Trophoblast cell (in vitro differentiated cells and primary cell): ENCODE measurements around the gene DEK.

ENCODE experiments used
- DNase-seq, 2 donors: peaks; one replicate each; pipeline ENCODE4 v3.0.0-alpha.2; 2016
- H2AFZ ChIP-seq: 2 replicates; pipeline ENCODE4 v1.6.1; 2013; ENCODE audit warnings: low read length, moderate library complexity, mild to moderate bottlenecking; ENCODE audit not compliant: insufficient read depth, poor library complexity
- H2AK5ac ChIP-seq: 2 replicates; pipeline ENCODE4 v1.6.1; 2013; ENCODE audit warnings: mild to moderate bottlenecking, low read length
- H2BK120ac ChIP-seq: 2 replicates; pipeline ENCODE4 v1.6.1; 2013; ENCODE audit warnings: low read length, mild to moderate bottlenecking, moderate library complexity; ENCODE audit not compliant: insufficient read depth, poor library complexity
- H2BK12ac ChIP-seq: 2 replicates; pipeline ENCODE4 v1.6.1; 2013; ENCODE audit warnings: mild to moderate bottlenecking, low read length, moderate library complexity
- H2BK5ac ChIP-seq: 2 replicates; pipeline ENCODE4 v1.6.1; 2013; ENCODE audit warnings: low read length, low read depth, moderate library complexity, mild to moderate bottlenecking; ENCODE audit not compliant: poor library complexity
- H3K14ac ChIP-seq: 2 replicates; pipeline ENCODE4 v1.6.1; 2013; ENCODE audit warnings: mild to moderate bottlenecking, low read length
- H3K18ac ChIP-seq: 2 replicates; pipeline ENCODE4 v1.6.1; 2013; ENCODE audit warnings: mild to moderate bottlenecking, low read length
- H3K23ac ChIP-seq: 2 replicates; pipeline ENCODE4 v1.6.1; 2013; ENCODE audit warnings: low read length
- H3K27ac ChIP-seq: 2 replicates; pipeline ENCODE4 v1.5.1; 2013; ENCODE audit warnings: low read depth, mild to moderate bottlenecking, inconsistent platforms, low read length, moderate library complexity
- H3K27me3 ChIP-seq: 2 replicates; pipeline ENCODE4 v1.6.1; 2013; ENCODE audit warnings: inconsistent platforms, mild to moderate bottlenecking, low read length, moderate library complexity; ENCODE audit not compliant: insufficient read depth
- H3K36me3 ChIP-seq, 2 experiments: 1 replicate in 1 of 2; 2 replicates in 1 of 2; pipeline ENCODE4 v1.6.1; 2013; ENCODE audit warnings: low read length in 2 of 2, mild to moderate bottlenecking in 2 of 2, moderate library complexity in 1 of 2; ENCODE audit not compliant: insufficient read depth in 2 of 2, control insufficient read depth in 1 of 2
- H3K4ac ChIP-seq: 2 replicates; pipeline ENCODE4 v1.6.1; 2013; ENCODE audit warnings: low read depth, mild to moderate bottlenecking, low read length, moderate library complexity
- H3K4me1 ChIP-seq, 2 experiments: 1 replicate in 1 of 2; 2 replicates in 1 of 2; pipeline ENCODE4 v1.6.1; 2013; ENCODE audit warnings: low read length in 2 of 2, mild to moderate bottlenecking in 2 of 2, moderate library complexity in 1 of 2; ENCODE audit not compliant: insufficient read depth in 2 of 2, control insufficient read depth in 1 of 2
- H3K4me2 ChIP-seq: 2 replicates; pipeline ENCODE4 v1.6.1; 2013; ENCODE audit warnings: inconsistent platforms, mild to moderate bottlenecking, low read length, moderate library complexity
- H3K4me3 ChIP-seq: 2 replicates; pipeline ENCODE4 v1.5.1; 2013; ENCODE audit warnings: mild to moderate bottlenecking, low read depth, low read length, inconsistent platforms
- H3K79me1 ChIP-seq: one replicate; pipeline ENCODE4 v1.6.1; 2013; ENCODE audit warnings: low read length
- H3K79me2 ChIP-seq: 2 replicates; pipeline ENCODE4 v1.6.1; 2013; ENCODE audit warnings: low read length, mild to moderate bottlenecking; ENCODE audit not compliant: control insufficient read depth, insufficient read depth, poor library complexity
- H3K9ac ChIP-seq: 2 replicates; pipeline ENCODE4 v1.6.1; 2013; ENCODE audit warnings: mild to moderate bottlenecking, low read length
- H3K9me3 ChIP-seq: 2 replicates; pipeline ENCODE4 v1.6.1; 2013; ENCODE audit warnings: low read depth, mild to moderate bottlenecking, control low read depth, inconsistent platforms, low read length; ENCODE audit not compliant: insufficient read depth
- H4K12ac ChIP-seq: 2 replicates; pipeline ENCODE4 v1.6.1; 2013; ENCODE audit warnings: low read depth, mild to moderate bottlenecking, low read length, moderate library complexity
- H4K8ac ChIP-seq: 2 replicates; pipeline ENCODE4 v1.6.1; 2013; ENCODE audit warnings: low read depth, mild to moderate bottlenecking, low read length, moderate library complexity
- H4K91ac ChIP-seq: one replicate; pipeline ENCODE4 v1.6.1; 2013; ENCODE audit warnings: low read depth, mild to moderate bottlenecking, low read length, moderate library complexity
- WGBS: extraction: QIAGEN DNeasy Blood & Tissue Kit; methylation state at CpG from one replicate; pipeline ENCODE4 v1.1.7; 2013; ENCODE audit warnings: missing lambda C conversion rate; ENCODE audit not compliant: insufficient read length, insufficient coverage; ENCODE audit errors: extremely low coverage; 5-methylcytosine and 5-hydroxymethylcytosine counted together

The DEK gene

DNA sequence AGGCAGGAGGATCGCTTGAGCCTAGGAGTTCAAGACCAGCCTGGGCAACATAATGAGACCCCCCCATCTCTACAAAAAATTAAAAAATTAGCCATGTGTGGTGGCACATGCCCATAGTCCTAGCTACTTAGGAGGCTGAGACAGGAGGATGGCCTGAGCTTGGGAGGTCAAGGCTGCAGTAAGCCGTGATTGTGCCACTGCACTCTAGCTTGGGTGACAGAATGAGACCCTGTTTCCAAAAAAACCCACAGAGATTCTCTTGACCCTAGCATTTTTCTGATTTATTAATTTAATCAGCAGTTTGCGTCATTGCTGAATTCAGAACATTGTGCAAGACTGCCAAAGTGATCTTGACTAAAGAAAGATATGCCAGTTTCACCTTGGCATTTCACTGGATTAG lies 72.3 kb downstream of the DEK start:
- no peaks in the 10 kb centered on the region for H3K27me3 ChIP-seq
- no peak overlapping the region for H4K8ac ChIP-seq
- H3K79me1 ChIP-seq, result no peaks in the 10 kb centered on the region
- no peak overlapping the region for H3K4me2 ChIP-seq
- no peaks in the 10 kb centered on the region for H3K9me3 ChIP-seq
- H3K79me2 ChIP-seq, result no peaks in the 10 kb centered on the region
- no peak overlapping the region for H3K14ac ChIP-seq
- no peak overlapping the region for H3K4ac ChIP-seq
- H4K91ac ChIP-seq, result no peak overlapping the region
- H2BK12ac ChIP-seq, result no peak overlapping the region
- no peak for DNase-seq
- H3K4me1 ChIP-seq, result no peaks in the 10 kb centered on the region
- no peak overlapping the region for H3K23ac ChIP-seq
- no peak overlapping the region for H4K12ac ChIP-seq
- H3K27ac ChIP-seq, result no peak overlapping the region
- no peak overlapping the region for H2AK5ac ChIP-seq
- WGBS, result no CpG with 5 or more reads among the region's 3 CpGs
- no peak overlapping the region for H3K9ac ChIP-seq
- H2AFZ ChIP-seq, result no peak overlapping the region
- H3K36me3 ChIP-seq, result no peaks in the 10 kb centered on the region
- no peak overlapping the region for H3K18ac ChIP-seq
- H2BK120ac ChIP-seq, result no peak overlapping the region
- H2BK5ac ChIP-seq, result no peak overlapping the region
- no peak overlapping the region for H3K4me3 ChIP-seq

DNA sequence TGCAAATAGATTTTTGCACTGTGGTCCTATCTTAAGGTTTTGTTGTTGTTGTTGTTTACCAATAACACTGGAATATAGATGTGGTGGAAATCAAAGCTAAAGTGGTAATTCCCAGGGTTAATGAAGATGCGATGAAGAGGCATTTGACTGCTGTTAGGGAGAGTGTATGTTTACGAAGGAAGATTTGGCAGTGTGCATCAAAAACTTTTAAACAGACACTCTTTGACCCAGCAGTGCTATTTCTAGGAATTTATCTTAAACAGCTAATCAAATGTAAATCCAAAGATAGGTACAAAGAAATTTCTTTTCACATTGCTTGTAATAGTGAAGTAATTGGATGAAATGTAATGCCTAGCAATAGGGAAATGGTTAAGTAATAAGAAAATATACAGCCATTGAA lies 75.1 kb downstream of the DEK start:
- H2AFZ ChIP-seq, result no peak overlapping the region
- no peaks in the 10 kb centered on the region for H3K9me3 ChIP-seq
- no peak overlapping the region for H4K8ac ChIP-seq
- H3K36me3 ChIP-seq, result no peaks in the 10 kb centered on the region
- H2BK120ac ChIP-seq, result no peak overlapping the region
- H2BK12ac ChIP-seq, result no peak overlapping the region
- no peaks in the 10 kb centered on the region for H3K27me3 ChIP-seq
- H3K79me2 ChIP-seq, result no peaks in the 10 kb centered on the region
- no peak overlapping the region for H3K4me2 ChIP-seq
- H3K14ac ChIP-seq, result no peak overlapping the region
- H2AK5ac ChIP-seq, result no peak overlapping the region
- no peaks in the 10 kb centered on the region for H3K79me1 ChIP-seq
- no peak overlapping the region for H3K23ac ChIP-seq
- no peak overlapping the region for H3K27ac ChIP-seq
- no peak overlapping the region for H4K12ac ChIP-seq
- H3K18ac ChIP-seq, result no peak overlapping the region
- no peak overlapping the region for H3K4me3 ChIP-seq
- peaks cover 2 to 3% of the 10 kb centered on the region in 2 experiments for H3K4me1 ChIP-seq
- H2BK5ac ChIP-seq, result no peak overlapping the region
- H3K4ac ChIP-seq, result no peak overlapping the region
- DNase-seq, result no peak
- H3K9ac ChIP-seq, result no peak overlapping the region
- no peak overlapping the region for H4K91ac ChIP-seq
- no CpG with 5 or more reads among the region's 2 CpGs for WGBS

DNA sequence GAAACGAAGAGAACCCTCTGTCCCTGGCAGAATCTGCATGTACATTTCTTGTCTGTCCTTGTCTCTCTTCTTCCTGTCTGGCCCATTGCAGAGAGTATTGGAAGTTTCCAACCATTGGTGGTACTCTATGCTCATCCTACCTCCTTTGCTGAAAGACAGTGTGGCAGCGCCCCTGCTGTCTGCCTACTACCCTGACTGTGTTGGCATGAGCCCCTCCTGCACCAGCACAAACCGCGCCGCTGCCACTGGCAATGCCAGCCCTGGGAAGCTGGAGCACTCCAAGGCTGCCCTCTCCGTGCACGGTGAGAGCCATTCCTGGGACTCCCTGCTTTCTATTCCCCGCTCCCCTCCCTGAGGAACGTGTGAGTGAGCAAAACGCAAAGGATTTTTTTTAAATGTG lies 76.6 kb downstream of the DEK start:
- Histone ChIP-seq H3K4me3 (no peak overlapping the region), H3K14ac (no peak overlapping the region), H4K8ac (no peak overlapping the region), H3K9me3 (no peaks in the 10 kb centered on the region), H4K12ac (no peak overlapping the region), H3K18ac (no peak overlapping the region), H4K91ac (no peak overlapping the region), H2BK12ac (no peak overlapping the region), H3K4ac (no peak overlapping the region), H3K36me3 (no peaks in the 10 kb centered on the region), H3K23ac (no peak overlapping the region), H3K79me2 (no peaks in the 10 kb centered on the region), H2BK120ac (no peak overlapping the region), H2AK5ac (no peak overlapping the region), H3K27ac (no peak overlapping the region), H3K27me3 (no peaks in the 10 kb centered on the region), H3K4me2 (no peak overlapping the region), H3K4me1 (peaks cover 2 to 3% of the 10 kb centered on the region in 2 experiments), H3K79me1 (no peaks in the 10 kb centered on the region), H3K9ac (no peak overlapping the region), H2BK5ac (no peak overlapping the region), H2AFZ (no peak overlapping the region)
- no peak for DNase-seq
- no CpG with 5 or more reads among the region's 10 CpGs for WGBS

DNA sequence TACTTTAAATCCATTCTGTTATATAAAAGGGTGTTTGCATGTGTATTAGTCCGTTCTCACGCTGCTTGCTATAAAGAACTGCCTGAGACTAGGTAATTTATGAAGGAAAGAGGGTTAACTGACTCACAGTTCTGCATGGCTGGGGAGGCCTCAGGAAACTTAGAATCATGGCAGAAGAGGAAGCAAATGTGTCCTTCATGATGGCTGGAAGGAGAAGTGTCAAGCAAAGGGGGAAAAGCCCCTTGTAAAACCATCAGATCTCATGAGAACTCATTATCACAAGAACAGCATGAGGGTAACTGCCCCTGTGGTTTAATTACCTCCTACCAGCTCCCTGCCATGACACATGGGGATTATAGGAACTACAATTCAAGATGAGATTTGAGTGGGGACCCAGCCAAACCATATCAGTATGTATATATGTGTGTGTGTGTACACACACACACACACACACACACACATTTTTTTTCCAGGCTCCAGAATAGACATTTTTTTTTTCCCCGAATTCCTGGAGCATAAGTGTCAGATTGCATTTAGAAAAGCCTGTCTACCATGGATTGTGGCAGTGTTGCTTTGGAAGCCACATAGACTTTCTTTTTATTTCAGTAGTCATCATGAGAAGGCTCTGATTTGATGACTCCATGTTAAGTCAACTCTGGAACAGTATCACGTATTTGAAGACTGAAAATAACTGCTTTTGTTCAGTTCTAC lies 77.6 kb downstream of the DEK start:
- no peaks in the 10 kb centered on the region for H3K79me2 ChIP-seq
- no peak overlapping the region for H3K14ac ChIP-seq
- no CpG with 5 or more reads among the region's 4 CpGs for WGBS
- DNase-seq, result peak in 1 of 2 donors; percentile 2
- peaks cover 2 to 3% of the 10 kb centered on the region in 2 experiments for H3K4me1 ChIP-seq
- H2AFZ ChIP-seq, result no peak overlapping the region
- no peak overlapping the region for H3K4me3 ChIP-seq
- no peak overlapping the region for H3K4ac ChIP-seq
- H4K91ac ChIP-seq, result no peak overlapping the region
- no peak overlapping the region for H4K8ac ChIP-seq
- no peaks in the 10 kb centered on the region for H3K9me3 ChIP-seq
- H2BK12ac ChIP-seq, result no peak overlapping the region
- no peaks in the 10 kb centered on the region for H3K36me3 ChIP-seq
- no peak overlapping the region for H3K9ac ChIP-seq
- no peaks in the 10 kb centered on the region for H3K27me3 ChIP-seq
- H3K4me2 ChIP-seq, result no peak overlapping the region
- H4K12ac ChIP-seq, result no peak overlapping the region
- H2BK5ac ChIP-seq, result no peak overlapping the region
- no peak overlapping the region for H2AK5ac ChIP-seq
- no peak overlapping the region for H3K27ac ChIP-seq
- H3K23ac ChIP-seq, result no peak overlapping the region
- H3K79me1 ChIP-seq, result no peaks in the 10 kb centered on the region
- no peak overlapping the region for H3K18ac ChIP-seq
- no peak overlapping the region for H2BK120ac ChIP-seq
